Measurements from ENCODE around the gene CEP120.

The CEP120 gene

GRCh38 chr5:123398058-123398733, 25.0 kb downstream of the CEP120 start:
- TF ChIP-seq CTCF (IDR thresholded peaks at IDR 0.05; ENCODE audit: control insufficient read depth, insufficient read depth, low read depth, low read length, missing control alignments) = no peak
- DNase-seq (ENCODE audit: low read depth) = no peak
- no peak overlapping the region for H3K4me3 ChIP-seq (ENCODE audit: control insufficient read depth, low read depth, low read length)

GRCh38 chr5:123397538-123397937, 25.7 kb downstream of the CEP120 start:
- no peak for DNase-seq (ENCODE audit: low read depth)
- no peak overlapping the region for H3K4me3 ChIP-seq (ENCODE audit: control insufficient read depth, low read depth, low read length)
- no peak for TF ChIP-seq CTCF (IDR thresholded peaks at IDR 0.05; ENCODE audit: control insufficient read depth, insufficient read depth, low read depth, low read length, missing control alignments)

- no peak for DNase-seq (ENCODE audit: low read depth)
- no peak for TF ChIP-seq CTCF (IDR thresholded peaks at IDR 0.05; ENCODE audit: control insufficient read depth, insufficient read depth, low read depth, low read length, missing control alignments)
- H3K4me3 ChIP-seq (ENCODE audit: control insufficient read depth, low read depth, low read length) = no peak overlapping the region
Measured at GRCh38 chr5:123391009-123391408, 32.2 kb downstream of the CEP120 start.

- TF ChIP-seq CTCF (IDR thresholded peaks at IDR 0.05; ENCODE audit: control insufficient read depth, insufficient read depth, low read depth, low read length, missing control alignments) = no peak
- no peak for DNase-seq (ENCODE audit: low read depth)
- no peak overlapping the region for H3K4me3 ChIP-seq (ENCODE audit: control insufficient read depth, low read depth, low read length)
Measured at GRCh38 chr5:123389794-123390193, 33.4 kb downstream of the CEP120 start.

- TF ChIP-seq CTCF (IDR thresholded peaks at IDR 0.05; ENCODE audit: control insufficient read depth, insufficient read depth, low read depth, low read length, missing control alignments) = no peak
- H3K4me3 ChIP-seq (ENCODE audit: control insufficient read depth, low read depth, low read length) = no peak overlapping the region
- DNase-seq (ENCODE audit: low read depth) = no peak
Measured at GRCh38 chr5:123387313-123387712, 35.9 kb downstream of the CEP120 start.

- TF ChIP-seq CTCF (IDR thresholded peaks at IDR 0.05; ENCODE audit: control insufficient read depth, insufficient read depth, low read depth, low read length, missing control alignments) = no peak
- H3K4me3 ChIP-seq (ENCODE audit: control insufficient read depth, low read depth, low read length) = no peak overlapping the region
- DNase-seq (ENCODE audit: low read depth) = no peak
Measured at GRCh38 chr5:123382252-123382651, 41.0 kb downstream of the CEP120 start.
